Measurements from ENCODE around the gene PRKACG.

The PRKACG gene

DNA sequence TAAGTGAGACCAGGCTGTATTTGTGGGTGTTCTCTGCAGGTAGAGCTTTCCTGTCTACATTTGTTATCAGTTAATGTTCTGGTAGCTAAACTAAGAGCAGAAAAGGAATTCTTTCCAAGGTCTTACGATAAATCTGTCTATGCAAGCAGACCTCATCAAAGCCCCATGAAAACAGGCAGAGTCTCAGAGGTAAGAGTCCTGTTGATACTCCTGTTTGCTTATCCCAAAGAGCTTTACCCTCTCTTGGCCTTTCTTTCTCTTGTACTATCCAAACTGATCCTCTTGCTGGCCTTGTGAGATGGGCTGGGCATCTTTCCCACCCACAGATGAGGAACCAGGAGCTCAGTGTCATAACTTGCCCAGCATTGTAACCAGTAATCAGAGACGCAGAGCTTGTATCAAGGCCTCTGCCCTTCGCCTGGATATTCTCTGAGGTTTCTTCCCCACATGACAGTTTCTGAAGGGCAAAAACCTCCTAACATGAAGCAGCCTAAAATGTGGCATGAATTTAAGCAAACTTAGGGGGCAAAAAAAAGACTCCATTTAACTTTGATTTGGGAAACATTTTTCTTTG, 33.5 kb downstream of the PRKACG start:
- DNase-seq, result no peak

DNA sequence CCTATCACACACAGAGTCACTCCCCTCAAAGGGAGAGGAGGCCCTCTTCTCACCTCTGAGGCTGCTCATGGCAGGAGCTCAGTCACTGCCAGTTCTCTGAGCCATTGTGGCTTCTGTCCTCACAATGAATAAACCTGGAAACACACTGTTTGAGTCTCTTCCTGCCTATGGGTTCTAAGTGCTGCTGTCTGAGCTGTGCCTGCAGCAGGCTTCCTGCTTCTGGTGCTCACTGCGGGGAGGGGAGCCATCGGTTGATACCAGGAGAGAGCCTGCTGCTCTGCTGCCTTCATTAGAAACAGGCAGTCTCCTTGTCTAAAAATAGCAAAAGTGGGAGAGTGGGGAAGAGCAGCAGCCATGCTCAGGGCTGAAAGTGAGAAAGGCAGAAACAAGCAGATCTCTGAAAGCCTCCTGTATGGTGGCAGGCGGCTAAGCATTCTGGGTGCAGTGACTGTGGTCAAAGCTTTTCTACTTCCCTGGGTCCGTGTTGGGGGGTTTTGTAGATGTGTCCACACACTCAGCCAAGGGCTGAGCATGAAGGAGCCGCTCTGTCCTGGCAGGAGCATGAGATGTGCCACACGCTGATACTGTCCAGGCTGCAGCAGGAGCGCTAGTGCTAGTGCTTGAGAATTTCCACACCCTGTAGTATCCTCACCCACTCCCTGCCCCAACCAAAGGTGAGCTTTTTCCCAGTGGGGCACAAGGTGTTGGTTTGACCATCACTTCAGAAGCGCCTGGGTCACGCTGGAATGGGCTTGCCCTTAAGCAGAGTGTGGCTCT, 34.2 kb downstream of the PRKACG start:
- DNase-seq, result no peak

DNA sequence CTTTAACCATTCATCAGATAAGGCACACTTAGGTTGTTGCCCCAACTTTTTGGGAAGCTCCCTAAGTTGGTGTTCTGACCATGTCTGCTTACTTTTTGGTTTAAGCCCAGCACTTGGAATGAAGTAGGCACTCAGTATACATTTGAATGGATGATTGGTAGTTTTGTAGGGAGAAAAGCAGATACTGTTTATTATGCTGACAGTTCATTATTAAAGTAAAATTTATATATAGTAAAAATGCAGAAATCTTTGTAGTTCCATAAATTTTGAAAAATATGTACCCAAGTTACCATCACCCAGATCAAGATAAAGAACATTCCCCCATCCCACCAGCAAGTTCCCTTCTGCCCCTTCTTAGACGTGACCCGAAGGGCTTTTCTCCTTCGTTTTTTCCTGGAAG, 35.4 kb downstream of the PRKACG start:
- DNase-seq, result no peak

DNA sequence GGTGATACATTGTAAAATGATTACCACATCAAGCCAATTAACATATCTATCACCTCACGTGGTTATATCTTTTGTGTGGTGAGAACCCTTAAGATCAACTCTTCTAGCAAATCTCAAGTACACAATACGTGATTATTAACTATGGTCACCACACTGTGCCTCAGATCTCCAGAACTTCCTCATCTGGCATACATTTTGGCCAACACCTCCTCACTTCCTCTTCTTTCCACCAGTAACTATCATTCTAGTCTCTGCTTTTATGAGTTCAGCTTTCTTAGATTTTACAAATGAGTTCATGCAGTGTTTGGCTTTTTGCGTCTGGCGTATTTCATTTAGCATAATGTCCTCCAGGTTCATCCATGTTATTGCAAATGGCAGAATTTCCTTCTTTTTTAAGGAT, 35.8 kb downstream of the PRKACG start:
- no peak for DNase-seq

DNA sequence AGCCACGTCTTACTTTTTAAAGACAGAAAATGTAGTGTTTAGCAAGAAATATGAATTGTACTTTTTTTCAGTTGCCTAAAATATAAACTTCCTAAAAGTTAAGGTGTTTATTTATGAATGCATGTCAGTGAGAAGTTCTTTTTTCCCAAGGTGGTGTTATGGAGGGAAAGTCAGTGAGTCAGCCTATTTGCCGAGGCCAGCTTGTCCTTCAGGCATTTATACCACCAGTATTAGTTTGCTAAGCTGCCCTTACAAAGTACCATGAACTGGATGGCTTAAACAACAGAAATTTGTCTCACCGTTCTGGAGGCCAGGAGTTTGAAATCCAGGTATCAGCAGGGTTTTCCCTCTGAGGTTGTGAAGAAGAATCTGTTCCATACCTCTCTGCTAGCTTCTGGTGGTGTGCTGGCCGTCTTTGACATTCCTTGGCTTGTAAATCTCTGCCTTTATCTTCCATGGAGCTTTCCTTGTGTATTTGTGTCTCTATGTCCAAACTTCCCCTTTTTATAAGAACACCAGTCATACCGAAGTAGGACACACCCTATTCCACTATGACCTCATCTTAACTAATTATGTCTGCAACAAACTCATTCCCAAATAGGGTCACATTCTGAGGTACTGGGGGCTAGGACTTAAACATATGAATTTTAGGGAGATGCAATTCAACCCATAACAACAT, 38.4 kb downstream of the PRKACG start:
- no peak for DNase-seq

- DNase-seq, result no peak
Observed at GRCh38 chr9:68974901-68975300, 39.0 kb downstream of the PRKACG start.

- DNase-seq, result no peak
Observed at GRCh38 chr9:68974431-68974830, 39.5 kb downstream of the PRKACG start.

DNA sequence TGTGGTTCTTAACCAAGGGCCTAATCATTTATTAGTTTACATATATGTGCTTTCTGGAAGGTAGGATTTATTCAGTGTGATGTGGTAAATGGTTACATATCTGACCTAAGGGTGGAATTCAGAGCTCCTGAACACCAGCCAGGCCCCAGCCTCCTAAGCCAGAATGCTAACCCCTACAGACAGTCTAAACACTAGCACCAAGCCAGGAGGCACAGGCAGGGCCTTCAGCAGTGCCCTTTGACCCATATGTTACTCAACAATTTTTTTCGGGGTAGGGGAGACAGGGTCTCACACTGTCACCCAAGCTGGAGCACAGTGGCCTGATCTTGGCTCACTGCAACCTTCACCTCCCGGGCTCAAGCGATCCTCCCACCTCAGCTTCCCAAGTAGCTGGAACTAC, 40.3 kb downstream of the PRKACG start:
- no peak for DNase-seq

DNA sequence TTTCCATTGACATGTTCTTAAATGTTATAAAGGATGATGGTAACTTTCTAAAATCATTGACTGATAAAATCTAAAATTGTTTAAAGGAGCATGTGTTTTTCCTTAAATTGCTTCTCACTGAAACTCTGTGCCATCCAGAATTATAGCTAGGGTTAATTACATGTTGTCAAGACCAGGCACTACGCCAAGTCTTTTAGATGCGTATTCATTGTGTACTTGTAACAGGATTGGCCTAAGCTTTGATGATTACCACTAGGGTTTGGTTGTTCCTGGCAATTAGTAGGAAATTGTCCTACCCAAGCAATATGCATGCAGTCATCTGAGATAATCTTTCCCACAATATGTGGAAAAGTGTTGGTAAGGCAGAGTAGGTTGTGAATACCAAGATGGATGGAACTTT, 43.8 kb downstream of the PRKACG start:
- DNase-seq, result no peak

- DNase-seq, result no peak
Observed at GRCh38 chr9:68969538-68969937, 44.4 kb downstream of the PRKACG start.

- DNase-seq, result no peak
Observed at GRCh38 chr9:68967800-68968199, 46.1 kb downstream of the PRKACG start.

- DNase-seq, result no peak
Observed at GRCh38 chr9:68966496-68966944, 47.4 kb downstream of the PRKACG start.

GRCh38 chr9:68964765-68965164, 49.1 kb downstream of the PRKACG start:
- DNase-seq, result no peak

DNA sequence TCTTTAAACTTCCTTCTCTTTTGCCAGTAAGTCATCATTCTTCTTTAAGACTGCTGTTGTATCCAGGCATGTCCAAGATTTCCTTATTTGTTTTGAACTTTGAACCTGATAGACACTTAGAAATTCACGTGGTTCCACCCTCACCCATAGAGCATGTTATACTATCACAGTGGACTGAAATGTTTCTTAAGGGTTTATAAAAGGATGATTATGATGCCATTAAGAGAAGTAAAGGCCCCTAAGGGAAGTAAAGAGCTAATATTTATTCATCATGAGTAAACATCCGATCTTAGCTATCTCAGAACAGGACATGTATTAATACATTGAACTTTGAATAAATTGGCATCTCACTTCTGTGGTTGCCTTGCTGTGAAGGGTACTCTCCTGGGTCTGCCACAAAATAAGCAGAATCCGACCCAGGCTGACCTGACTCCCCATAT, 49.8 kb downstream of the PRKACG start:
- DNase-seq, result no peak

DNA sequence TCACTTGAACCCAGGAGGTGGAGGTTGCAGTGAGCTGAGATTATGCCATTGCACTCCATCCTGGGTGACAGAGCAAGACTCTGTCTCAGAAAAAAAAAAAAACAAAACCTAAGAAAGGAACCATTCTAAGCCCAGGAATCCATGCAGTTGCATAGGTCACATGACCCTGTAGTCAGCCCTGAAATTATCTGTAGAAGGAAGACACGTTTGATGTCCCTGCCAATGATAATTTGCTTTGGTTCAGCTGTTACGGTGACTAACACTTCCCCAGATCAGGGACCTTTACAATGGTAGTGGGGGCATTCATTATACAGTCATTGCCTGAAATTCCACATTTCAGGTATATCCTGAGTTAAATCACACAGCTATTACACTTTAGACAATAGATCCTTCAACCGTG, 50.5 kb downstream of the PRKACG start:
- DNase-seq, result no peak

All from fibroblast of skin of right quadriceps (primary cell).